Nephron progenitor cell (in vitro differentiated cells): ENCODE measurements around the gene RAB11FIP3.

Source experiments
- DNase-seq: peaks from one replicate; pipeline ENCODE4 v3.0.0; 2021
- H3K27ac Mint-ChIP-seq: 2 replicates; pipeline ENCODE4 v1.8.0; 2021; ENCODE audit warnings: mild to moderate bottlenecking, moderate library complexity, mixed read lengths
- H3K27me3 Mint-ChIP-seq: 2 replicates; pipeline ENCODE4 v1.8.0; 2021; ENCODE audit warnings: mild to moderate bottlenecking, low read depth, mixed read lengths; ENCODE audit not compliant: poor library complexity
- H3K36me3 Mint-ChIP-seq: 2 replicates; pipeline ENCODE4 v1.8.0; 2021; ENCODE audit warnings: low read depth, mixed read lengths
- H3K4me1 Mint-ChIP-seq: 2 replicates; pipeline ENCODE4 v1.8.0; 2021; ENCODE audit warnings: mixed read lengths
- H3K4me3 Mint-ChIP-seq: 2 replicates; pipeline ENCODE4 v1.8.0; 2021; ENCODE audit warnings: mild to moderate bottlenecking, moderate library complexity, mixed read lengths
- H3K9me3 Mint-ChIP-seq: 2 replicates; pipeline ENCODE4 v1.8.0; 2021; ENCODE audit warnings: mild to moderate bottlenecking, moderate library complexity, mixed read lengths
- TF ChIP-seq, protein P1 (sequence below): fragments of 200-600 bp; sonication (generic); IDR thresholded peaks from 2 replicates; pipeline ENCODE4 v1.5.0; 2021; ENCODE audit warnings: antibody characterized with exemption

RAB11FIP3 gene

DNA sequence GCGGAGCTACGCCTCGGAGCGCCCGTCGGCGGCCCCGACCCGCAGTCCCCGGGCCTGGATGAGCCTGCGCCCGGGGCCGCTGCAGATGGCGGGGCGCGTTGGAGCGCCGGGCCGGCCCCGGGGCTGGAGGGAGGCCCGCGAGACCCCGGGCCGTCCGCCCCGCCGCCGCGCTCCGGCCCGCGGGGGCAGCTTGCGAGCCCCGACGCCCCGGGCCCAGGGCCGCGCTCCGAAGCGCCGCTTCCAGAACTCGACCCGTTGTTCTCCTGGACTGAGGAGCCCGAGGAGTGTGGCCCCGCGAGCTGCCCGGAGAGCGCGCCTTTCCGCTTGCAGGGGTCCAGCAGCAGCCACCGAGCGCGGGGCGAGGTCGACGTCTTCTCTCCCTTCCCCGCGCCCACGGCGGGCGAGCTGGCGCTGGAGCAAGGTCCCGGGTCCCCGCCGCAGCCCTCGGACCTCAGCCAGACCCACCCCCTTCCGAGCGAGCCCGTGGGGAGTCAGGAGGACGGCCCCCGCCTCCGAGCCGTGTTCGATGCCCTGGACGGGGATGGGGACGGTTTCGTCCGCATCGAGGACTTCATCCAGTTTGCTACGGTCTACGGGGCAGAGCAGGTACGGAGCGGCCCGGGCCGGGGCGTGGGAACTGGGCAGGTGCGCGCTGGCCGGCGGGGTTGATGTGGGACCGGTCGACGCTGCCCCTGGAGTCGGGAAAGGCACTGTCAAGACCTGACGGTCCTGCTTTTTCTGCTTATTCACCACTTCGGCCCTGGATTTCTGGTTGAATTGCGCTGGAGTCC lies 861 bp downstream of the RAB11FIP3 start:
- no peak overlapping the region for H3K27ac Mint-ChIP-seq
- DNase-seq: peak; percentile 38
- peak overlapping the region; percentile 89 for H3K4me3 Mint-ChIP-seq
- H3K9me3 Mint-ChIP-seq: no peaks in the 10 kb centered on the region
- H3K36me3 Mint-ChIP-seq: peaks cover 25% of the 10 kb centered on the region
- peaks cover 32% of the 10 kb centered on the region for H3K27me3 Mint-ChIP-seq
- TF ChIP-seq, protein P1, sequence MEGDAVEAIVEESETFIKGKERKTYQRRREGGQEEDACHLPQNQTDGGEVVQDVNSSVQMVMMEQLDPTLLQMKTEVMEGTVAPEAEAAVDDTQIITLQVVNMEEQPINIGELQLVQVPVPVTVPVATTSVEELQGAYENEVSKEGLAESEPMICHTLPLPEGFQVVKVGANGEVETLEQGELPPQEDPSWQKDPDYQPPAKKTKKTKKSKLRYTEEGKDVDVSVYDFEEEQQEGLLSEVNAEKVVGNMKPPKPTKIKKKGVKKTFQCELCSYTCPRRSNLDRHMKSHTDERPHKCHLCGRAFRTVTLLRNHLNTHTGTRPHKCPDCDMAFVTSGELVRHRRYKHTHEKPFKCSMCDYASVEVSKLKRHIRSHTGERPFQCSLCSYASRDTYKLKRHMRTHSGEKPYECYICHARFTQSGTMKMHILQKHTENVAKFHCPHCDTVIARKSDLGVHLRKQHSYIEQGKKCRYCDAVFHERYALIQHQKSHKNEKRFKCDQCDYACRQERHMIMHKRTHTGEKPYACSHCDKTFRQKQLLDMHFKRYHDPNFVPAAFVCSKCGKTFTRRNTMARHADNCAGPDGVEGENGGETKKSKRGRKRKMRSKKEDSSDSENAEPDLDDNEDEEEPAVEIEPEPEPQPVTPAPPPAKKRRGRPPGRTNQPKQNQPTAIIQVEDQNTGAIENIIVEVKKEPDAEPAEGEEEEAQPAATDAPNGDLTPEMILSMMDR: no peak
- peaks cover 56% of the 10 kb centered on the region for H3K4me1 Mint-ChIP-seq

DNA sequence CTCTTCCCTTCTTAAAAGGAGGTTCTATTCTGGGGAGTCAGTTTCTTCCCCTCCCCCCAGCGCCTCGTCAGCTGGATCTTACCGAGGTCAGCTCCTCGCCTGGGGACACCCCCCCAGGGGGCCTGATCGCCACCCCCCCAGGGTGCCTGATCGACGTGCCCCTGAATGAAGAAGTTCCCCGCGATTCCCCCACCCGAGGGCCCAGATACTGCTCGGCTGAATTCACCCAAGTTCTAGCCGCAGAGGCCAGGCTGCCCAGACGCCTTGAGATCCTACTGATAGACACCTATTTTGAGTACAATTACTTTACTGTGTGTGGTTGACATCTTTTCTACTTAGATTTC lies 1.4 kb downstream of the RAB11FIP3 start:
- Mint-ChIP-seq H3K27me3 (peaks cover 28% of the 10 kb centered on the region), H3K27ac (no peak overlapping the region), H3K4me1 (peaks cover 56% of the 10 kb centered on the region), H3K4me3 (peak overlapping the region; percentile 89), H3K36me3 (peaks cover 27% of the 10 kb centered on the region), H3K9me3 (no peaks in the 10 kb centered on the region)
- no peak for DNase-seq
- TF ChIP-seq, protein P1: no peak

DNA sequence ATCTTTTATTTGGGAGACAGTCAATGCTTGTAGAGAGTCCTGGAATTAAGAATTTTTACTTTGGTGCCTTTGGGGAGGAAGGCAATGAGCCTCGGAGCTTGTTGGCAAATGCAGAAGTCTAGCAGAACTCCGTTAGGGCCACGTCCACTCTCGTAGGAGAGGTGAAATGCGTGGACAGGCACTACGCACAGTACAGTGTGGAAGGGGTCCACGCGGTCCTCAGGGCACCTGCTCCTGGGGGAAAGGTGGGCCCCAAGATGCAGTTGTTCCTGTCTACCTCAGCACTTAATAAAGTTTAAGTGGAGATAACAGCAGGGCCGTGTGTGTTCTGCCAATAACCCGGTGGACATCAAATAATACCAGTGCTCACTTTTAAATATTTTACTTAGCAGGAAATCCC lies 1.8 kb downstream of the RAB11FIP3 start:
- H3K27ac Mint-ChIP-seq: no peak overlapping the region
- peaks cover 26% of the 10 kb centered on the region for H3K27me3 Mint-ChIP-seq
- TF ChIP-seq, protein P1: no peak

DNA sequence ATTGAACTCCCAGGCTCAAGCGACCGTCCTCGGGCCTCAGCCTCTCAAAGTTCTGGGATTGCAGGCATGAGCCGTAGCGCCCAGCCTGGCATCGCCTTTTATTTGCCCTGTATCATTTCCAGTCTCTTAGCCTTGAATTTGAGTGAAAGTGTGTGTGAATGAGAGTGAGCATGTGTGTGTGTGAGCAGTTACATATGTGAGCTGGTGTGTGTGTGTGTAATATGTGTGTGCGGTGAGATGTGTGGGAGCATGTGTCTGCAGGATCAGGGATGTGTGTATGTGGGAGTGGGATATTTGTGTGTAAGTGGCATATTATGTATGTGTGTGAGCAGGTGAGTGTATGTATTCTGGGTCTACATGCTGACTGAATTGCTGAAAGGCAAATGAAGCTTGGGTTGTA lies 5.5 kb downstream of the RAB11FIP3 start:
- no peak overlapping the region for H3K27ac Mint-ChIP-seq
- no peaks in the 10 kb centered on the region for H3K9me3 Mint-ChIP-seq
- peaks cover 47% of the 10 kb centered on the region for H3K4me1 Mint-ChIP-seq
- TF ChIP-seq, protein P1: no peak
- peaks cover 51% of the 10 kb centered on the region for H3K36me3 Mint-ChIP-seq
- no peak overlapping the region for H3K4me3 Mint-ChIP-seq
- no peak for DNase-seq
- H3K27me3 Mint-ChIP-seq: no peaks in the 10 kb centered on the region

More for the DNA sequence above, 1.8 kb downstream of the RAB11FIP3 start:
- Mint-ChIP-seq H3K9me3 (no peaks in the 10 kb centered on the region), H3K4me1 (peaks cover 56% of the 10 kb centered on the region), H3K36me3 (peaks cover 27% of the 10 kb centered on the region), H3K4me3 (peak overlapping the region; percentile 89)
- no peak for DNase-seq

DNA sequence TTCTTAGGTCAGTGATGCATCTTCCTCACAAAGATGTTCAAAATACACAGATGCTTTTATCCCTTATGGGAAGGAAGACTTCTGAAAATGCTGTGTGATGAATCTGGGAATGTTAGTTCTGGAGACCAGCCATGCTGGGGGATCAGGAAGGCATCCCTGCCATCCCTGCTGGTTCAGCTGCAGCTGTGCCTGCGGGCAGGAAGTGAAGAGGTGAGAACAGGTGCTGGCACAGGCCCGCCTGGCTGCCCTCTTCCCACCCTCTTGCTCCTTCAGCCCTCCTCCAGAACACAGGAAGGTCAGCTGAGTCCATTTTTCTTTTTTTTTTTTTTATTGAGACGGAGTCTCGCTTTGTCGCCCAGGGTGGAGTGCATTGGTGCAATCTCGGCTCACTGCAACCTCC lies 15.2 kb downstream of the RAB11FIP3 start:
- TF ChIP-seq, protein P1: no peak
- Mint-ChIP-seq H3K27me3 (no peaks in the 10 kb centered on the region), H3K4me1 (peaks cover 28% of the 10 kb centered on the region), H3K4me3 (no peak overlapping the region), H3K9me3 (no peaks in the 10 kb centered on the region), H3K27ac (peak overlapping the region; percentile 57), H3K36me3 (peaks cover 50% of the 10 kb centered on the region)
- DNase-seq: no peak

DNA sequence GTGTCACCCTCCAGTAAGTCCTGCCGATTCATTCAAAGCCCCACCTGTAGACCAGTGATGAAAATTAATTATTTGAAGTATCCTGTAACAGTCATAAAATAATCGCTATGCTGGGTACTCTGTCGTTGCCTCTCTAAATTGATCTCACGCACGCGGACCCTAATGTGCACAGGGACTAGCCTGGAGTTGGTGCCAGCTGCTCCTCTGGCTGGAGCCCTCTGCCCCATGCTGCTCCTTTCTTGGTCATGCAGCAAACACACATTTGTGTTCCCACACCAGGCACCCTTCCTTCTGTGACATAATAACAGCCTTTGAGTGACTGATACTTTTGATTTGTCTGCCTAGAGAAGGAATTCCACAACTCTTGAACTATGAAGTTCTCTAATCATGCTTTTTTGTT lies 16.0 kb downstream of the RAB11FIP3 start:
- peaks cover 46% of the 10 kb centered on the region for H3K36me3 Mint-ChIP-seq

More for the DNA sequence above, 16.0 kb downstream of the RAB11FIP3 start:
- Mint-ChIP-seq H3K9me3 (no peaks in the 10 kb centered on the region), H3K27me3 (no peaks in the 10 kb centered on the region), H3K27ac (peak overlapping the region; percentile 71), H3K4me3 (no peak overlapping the region), H3K4me1 (peaks cover 28% of the 10 kb centered on the region)
- no peak for DNase-seq
- TF ChIP-seq, protein P1: no peak
